K562 (cell line): ENCODE data around the gene DCTN2. TPM values are rescaled to one million over a fixed set of nuclear protein-coding genes. Genes with fewer than 3 reads are reported as not detected.

ENCODE experiments used
- CEBPG ChIP-seq, 3 experiments: fragments of 200-800 bp in 1 of 3; sonication (Bioruptor generic) in 1 of 3; sonication (generic) in 1 of 3; formaldehyde crosslinking in 1 of 3; IDR thresholded peaks in 2 of 3; conservative IDR thresholded peaks in 1 of 3; 2 replicates each; pipeline versions ENCODE4 v1.6.1 to v1.8.0; 2016 to 2022; ENCODE audit warnings: missing compliant biosample characterization in 2 of 3, missing genetic modification characterization in 2 of 3, mild to moderate bottlenecking in 1 of 3, missing genetic modification reagents in 1 of 3
- CREB1 ChIP-seq, 2 experiments: sonication (generic) in 1 of 2; formaldehyde crosslinking in 1 of 2; IDR thresholded peaks; 2 replicates each; pipeline versions ENCODE4 v1.6.1 to v1.8.0; 2012 to 2022; ENCODE audit warnings: inconsistent platforms in 1 of 2, mild to moderate bottlenecking in 1 of 2, missing genetic modification reagents in 1 of 2, moderate library complexity in 1 of 2
- DNMT1 ChIP-seq: fragments of 450-650 bp; IDR thresholded peaks from 2 replicates; pipeline ENCODE4 v1.6.1; 2016; ENCODE audit warnings: antibody characterized with exemption, mild to moderate bottlenecking
- ELF1 ChIP-seq: fragments of 200-800 bp; sonication (Bioruptor generic); IDR thresholded peaks from 2 replicates; pipeline ENCODE4 v1.6.1; 2016; ENCODE audit warnings: missing genetic modification characterization, missing compliant biosample characterization
- GMEB1 ChIP-seq: fragments of 250-450 bp; sonication (Bioruptor Pico); IDR thresholded peaks from 2 replicates; pipeline ENCODE4 v1.4.0; 2020; ENCODE audit warnings: mild to moderate bottlenecking
- HDAC8 ChIP-seq: fragments of 450-650 bp; IDR thresholded peaks from 2 replicates; pipeline ENCODE4 v1.6.1; 2016; ENCODE audit warnings: mild to moderate bottlenecking, missing genetic modification characterization, moderate library complexity, missing compliant biosample characterization
- JUND ChIP-seq, 2 experiments: IDR thresholded peaks; 2 replicates in 1 of 2; 3 replicates in 1 of 2; pipeline ENCODE4 v1.6.1; 2011; ENCODE audit warnings: borderline replicate concordance in 2 of 2, low read depth in 2 of 2, low read length in 2 of 2, improper control_type of control experiment in 1 of 2, missing biosample characterization in 1 of 2, missing genetic modification characterization in 1 of 2, missing genetic modification reagents in 1 of 2
- KDM5B ChIP-seq: fragments of 200-600 bp; sonication (generic); IDR thresholded peaks from 2 replicates; pipeline ENCODE4 v1.6.1; 2012; ENCODE audit warnings: low read depth, mild to moderate bottlenecking, moderate library complexity, low read length, control low read depth, inconsistent platforms; ENCODE audit not compliant: insufficient replicate concordance
- LEF1 ChIP-seq: fragments of 450-650 bp; IDR thresholded peaks from 2 replicates; pipeline ENCODE4 v1.6.1; 2016; ENCODE audit warnings: mild to moderate bottlenecking
- NR3C1 ChIP-seq: sonication (generic); formaldehyde crosslinking; IDR thresholded peaks from 2 replicates; pipeline ENCODE4 v1.8.1; 2022; ENCODE audit warnings: missing genetic modification reagents
- POLR2A ChIP-seq: fragments of 450-650 bp; conservative IDR thresholded peaks from 2 replicates; pipeline ENCODE4 v1.6.1; 2016
- TFAP4 ChIP-seq: sonication (generic); formaldehyde crosslinking; IDR thresholded peaks from 2 replicates; pipeline ENCODE4 v1.8.0; 2022; ENCODE audit warnings: missing genetic modification reagents, mild to moderate bottlenecking, moderate library complexity, borderline replicate concordance
- ZBTB40 ChIP-seq, 2 experiments: fragments of 450-650 bp in 1 of 2; sonication (generic) in 1 of 2; formaldehyde crosslinking in 1 of 2; IDR thresholded peaks; 2 replicates each; pipeline versions ENCODE4 v1.7.1 to v1.9.0; 2016 to 2022; ENCODE audit warnings: inconsistent platforms in 1 of 2, mild to moderate bottlenecking in 1 of 2, missing genetic modification reagents in 1 of 2
- polyA plus RNA-seq, 8 experiments: library from polyadenylated mRNA; depleted of rRNA in 4 of 8; stranded (reverse) in 5 of 8; unstranded in 3 of 8; fragments of >200 nt; fragmentation: Nextera tagmentation in 2 of 8; fragmentation: Illumina TruSeq in 1 of 8; extraction: Ambion mirVana in 2 of 8; extraction: Trizol in 1 of 8; gene quantifications; 2 replicates each; pipeline versions ENCODE4 v1.2.1 to v1.2.3, GENCODE V29; 2011 to 2014; ENCODE audit warnings: inconsistent platforms in 1 of 8, missing spikeins in 1 of 8
- total RNA-seq, 7 experiments: library from RNA; depleted of rRNA in 6 of 7; stranded (reverse); fragments of >200 nt in 6 of 7; fragmentation: Illumina TruSeq in 2 of 7; extraction: Trizol in 2 of 7; gene quantifications; 2 replicates each; pipeline versions ENCODE4 v1.2.1 to v1.2.3, GENCODE V29; 2011 to 2021; ENCODE audit warnings: low replicate concordance in 1 of 7

DCTN2 gene
- total and polyA plus RNA-seq, 9 of the 15 experiments (the other 6 are each of a cell fraction or from before 2014, with no cell fraction given), result 43.6 to 270 (median 125) TPM

- 0 out of 2 replicates have a peak, but pooled peaks have one; percentile 30 for TF ChIP-seq ZBTB40 (IDR thresholded peaks at IDR 0.05)
- no peak for TF ChIP-seq ZBTB40 (CRISPR knock-in tag; IDR thresholded peaks at IDR 0.05)
- TF ChIP-seq CEBPG (CRISPR knock-in tag; IDR thresholded peaks at IDR 0.05), result no peak
- no peak for TF ChIP-seq CEBPG (tag; conservative IDR thresholded peaks at IDR 0.05 in 1 of 2, IDR thresholded peaks at IDR 0.05 in 1 of 2)
- peak; percentile 91 for TF ChIP-seq TFAP4 (CRISPR knock-in tag)
- TF ChIP-seq HDAC8 (tag), result no peak
- TF ChIP-seq JUND (IDR thresholded peaks at IDR 0.05; ENCODE audit: borderline replicate concordance, low read depth, low read length), result no peak
- TF ChIP-seq JUND (tag; IDR thresholded peaks at IDR 0.05; ENCODE audit: borderline replicate concordance, low read depth, low read length), result no peak
- no peak for TF ChIP-seq DNMT1
- no peak for TF ChIP-seq CREB1 (IDR thresholded peaks at IDR 0.05)
- TF ChIP-seq CREB1 (CRISPR knock-in tag; IDR thresholded peaks at IDR 0.05), result peak; percentile 60; the same call in 1 of the 2 replicates
- TF ChIP-seq GMEB1 (CRISPR knock-in tag), result peak; percentile 52
- peak; percentile 78 for TF ChIP-seq POLR2A
- TF ChIP-seq NR3C1, result 0 out of 2 replicates have a peak, but pooled peaks have one; percentile 30
- TF ChIP-seq KDM5B, result peak; percentile 84
- no peak for TF ChIP-seq LEF1
- TF ChIP-seq ELF1 (tag), result peak; percentile 96
Measured at GRCh38 chr12:57590864-57591781, 44.1 kb upstream of the DCTN2 start, which contains the start of gene PIP4K2C (continued).
